ENCODE results near the gene COX8C.

GRCh38 chr14:93302688-93303581 is 44.0 kb upstream of the COX8C start:
- no peak for TF ChIP-seq CTCF (IDR thresholded peaks at IDR 0.05; ENCODE audit: low read depth, low read length, missing input control)
- no peak for TF ChIP-seq SP1 (IDR thresholded peaks at IDR 0.05)
- TF ChIP-seq TAF1 (conservative IDR thresholded peaks at IDR 0.05), result no peak
- TF ChIP-seq, protein P1, sequence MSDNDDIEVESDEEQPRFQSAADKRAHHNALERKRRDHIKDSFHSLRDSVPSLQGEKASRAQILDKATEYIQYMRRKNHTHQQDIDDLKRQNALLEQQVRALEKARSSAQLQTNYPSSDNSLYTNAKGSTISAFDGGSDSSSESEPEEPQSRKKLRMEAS (IDR thresholded peaks at IDR 0.05), result no peak
- TF ChIP-seq RXRA (IDR thresholded peaks at IDR 0.05), result no peak
- TF ChIP-seq, protein P2, sequence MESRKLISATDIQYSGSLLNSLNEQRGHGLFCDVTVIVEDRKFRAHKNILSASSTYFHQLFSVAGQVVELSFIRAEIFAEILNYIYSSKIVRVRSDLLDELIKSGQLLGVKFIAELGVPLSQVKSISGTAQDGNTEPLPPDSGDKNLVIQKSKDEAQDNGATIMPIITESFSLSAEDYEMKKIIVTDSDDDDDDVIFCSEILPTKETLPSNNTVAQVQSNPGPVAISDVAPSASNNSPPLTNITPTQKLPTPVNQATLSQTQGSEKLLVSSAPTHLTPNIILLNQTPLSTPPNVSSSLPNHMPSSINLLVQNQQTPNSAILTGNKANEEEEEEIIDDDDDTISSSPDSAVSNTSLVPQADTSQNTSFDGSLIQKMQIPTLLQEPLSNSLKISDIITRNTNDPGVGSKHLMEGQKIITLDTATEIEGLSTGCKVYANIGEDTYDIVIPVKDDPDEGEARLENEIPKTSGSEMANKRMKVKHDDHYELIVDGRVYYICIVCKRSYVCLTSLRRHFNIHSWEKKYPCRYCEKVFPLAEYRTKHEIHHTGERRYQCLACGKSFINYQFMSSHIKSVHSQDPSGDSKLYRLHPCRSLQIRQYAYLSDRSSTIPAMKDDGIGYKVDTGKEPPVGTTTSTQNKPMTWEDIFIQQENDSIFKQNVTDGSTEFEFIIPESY (IDR thresholded peaks at IDR 0.05), result no peak

Data from liver (tissue), 3 donors.